GM21367 (cell line): ENCODE data around the gene MIEN1.
"Not testable (repeated sequence)": the region's sequence is repeated elsewhere in the genome, so short reads cannot be mapped to it uniquely, and the experiment has no call there.

Experiments used
- ATAC-seq: cut with Tn5 transposase; IDR thresholded peaks from one replicate; pipeline ENCODE4 v1.9.1; 2021; ENCODE audit not compliant: unreplicated experiment

MIEN1 gene

DNA sequence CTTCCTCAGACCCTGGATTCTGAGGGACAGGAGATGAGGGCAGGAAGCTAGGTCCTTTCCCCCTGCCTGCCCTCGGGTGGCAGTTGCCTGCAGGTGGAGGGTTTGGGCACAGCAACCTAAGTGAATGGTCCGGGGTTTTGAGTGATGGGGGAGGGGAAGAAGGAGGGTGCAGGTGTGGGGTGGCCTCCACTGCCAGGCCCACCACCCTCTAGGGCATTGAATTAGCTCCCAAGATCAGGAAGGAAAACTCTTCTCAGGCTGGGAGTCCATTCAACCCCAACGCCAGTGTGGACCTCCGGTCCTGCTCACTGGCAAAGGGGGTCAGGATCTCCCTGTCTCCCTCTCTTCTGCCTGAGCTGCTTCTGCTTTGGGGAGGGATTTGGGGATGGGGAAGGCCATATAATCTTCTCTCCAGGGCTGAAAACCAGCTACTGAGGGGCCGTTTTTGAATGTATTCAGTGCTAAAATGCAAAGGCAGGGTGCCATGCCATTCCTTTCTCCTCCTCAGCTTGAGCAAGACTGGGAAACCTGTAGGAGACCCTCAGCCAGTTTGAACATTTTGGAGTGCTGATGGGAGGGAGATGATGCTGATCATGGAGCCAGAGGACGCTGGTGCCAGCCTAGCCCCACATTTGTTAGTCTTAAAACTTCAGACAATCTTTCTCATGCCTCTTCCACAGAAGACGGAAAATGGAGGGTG lies 26.2 kb upstream of the MIEN1 start:
- ATAC-seq = no peak

DNA sequence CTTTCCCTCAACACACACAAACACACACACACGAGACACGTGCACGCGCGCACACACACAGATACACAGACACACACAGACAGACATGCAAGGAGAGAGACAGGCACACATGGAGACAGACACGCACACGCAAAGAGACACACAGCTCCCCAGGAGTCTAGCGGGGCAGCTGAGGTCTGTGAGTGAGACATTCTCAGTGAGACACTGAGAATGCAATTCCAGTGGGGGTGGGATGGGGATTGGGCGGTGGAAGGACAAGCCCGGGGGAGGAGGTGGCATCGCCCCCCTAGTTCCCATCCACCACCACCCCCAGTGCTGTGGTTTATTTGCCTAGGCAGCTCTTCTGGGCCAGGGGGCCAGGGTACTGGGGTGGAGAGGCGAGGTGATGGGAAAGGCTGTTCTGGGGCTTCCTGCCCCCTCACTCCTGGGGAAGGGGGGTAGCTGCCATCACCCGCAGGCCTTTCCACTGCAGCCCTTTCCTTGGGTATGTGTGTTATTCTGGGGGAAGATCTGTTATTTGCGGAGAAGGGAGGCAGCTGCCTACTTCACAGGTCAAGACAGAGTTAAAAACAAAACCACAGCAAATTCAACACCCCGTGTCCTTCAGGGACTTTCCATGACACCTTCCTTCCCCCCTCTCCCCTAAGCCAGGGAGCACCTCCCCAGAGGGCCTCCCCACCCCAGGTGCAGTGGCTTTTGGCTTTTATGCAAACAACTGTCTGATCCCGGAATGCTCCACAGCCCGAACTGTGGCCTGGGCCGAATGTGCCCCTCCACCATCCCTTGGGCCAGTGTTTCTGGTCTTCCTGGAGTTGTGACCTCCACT lies 25.4 kb upstream of the MIEN1 start:
- no peak for ATAC-seq

DNA sequence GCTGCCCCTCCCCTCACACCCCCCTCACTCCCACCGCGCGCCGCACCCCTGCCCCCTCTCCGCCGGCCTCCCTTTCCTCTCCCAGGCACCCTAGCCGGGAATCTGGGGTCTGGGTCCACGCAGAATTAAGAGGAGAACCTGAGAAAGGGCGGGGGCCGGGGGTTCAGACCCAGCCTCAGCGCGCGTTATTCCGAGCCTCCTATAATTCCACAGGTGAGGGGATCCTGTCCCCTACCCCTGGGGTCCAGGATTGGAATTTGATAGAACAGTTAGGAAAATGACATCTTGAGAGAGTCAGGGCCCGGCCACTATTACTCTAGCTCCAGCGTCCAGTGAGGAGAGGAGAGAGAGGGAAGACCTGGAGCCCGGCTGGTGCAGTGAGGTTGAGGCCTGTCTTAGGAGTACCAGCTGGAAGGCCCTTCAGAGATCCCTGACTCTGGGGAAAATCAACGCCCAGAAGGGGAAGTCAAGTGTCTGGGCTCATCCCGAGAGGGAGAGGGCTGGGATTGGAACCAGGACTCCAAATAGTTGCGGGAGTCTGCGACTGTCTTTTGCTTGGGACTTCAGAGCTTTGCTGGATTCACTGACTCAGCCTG lies 24.7 kb upstream of the MIEN1 start:
- ATAC-seq = no peak

DNA sequence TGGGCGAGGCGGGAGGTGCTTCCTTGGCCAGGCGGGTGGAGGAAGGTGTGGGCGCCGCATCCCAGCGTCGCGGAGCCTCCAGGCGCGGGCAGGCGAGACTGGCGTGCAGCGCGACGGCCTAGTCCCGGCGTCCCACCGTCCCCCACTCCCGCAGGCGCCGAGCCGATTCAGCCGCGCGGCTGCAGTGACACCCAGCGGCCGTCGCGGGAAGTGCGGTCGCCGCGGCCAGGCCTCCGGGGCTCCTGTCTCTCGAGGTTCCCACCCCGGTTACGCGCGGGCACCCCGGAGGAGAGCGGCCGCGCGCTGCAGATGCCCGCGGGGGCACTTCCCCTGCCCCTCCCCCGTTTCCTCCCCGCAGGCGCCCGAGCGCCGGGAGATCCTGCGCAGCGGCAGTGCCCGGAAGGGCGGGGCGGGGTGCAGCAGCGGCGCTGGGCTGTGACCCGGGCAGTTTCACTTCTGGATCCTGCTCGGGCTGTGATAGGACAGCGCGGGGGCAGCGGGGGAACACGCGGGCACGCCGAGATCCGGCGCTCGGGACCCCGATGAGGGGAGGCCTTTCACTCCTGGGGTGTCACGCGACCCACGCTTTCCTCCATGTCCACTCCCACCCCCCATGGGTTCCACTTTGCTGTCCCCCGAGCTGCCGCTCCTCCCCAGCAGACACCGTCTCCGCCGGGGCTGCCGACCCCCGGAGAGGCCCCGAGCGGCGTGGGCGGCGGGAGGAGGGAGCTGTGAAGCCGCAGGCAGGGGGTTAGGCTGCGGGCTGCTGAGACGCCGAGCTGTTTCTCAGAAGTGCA lies 24.0 kb upstream of the MIEN1 start:
- peak; percentile 52 for ATAC-seq

DNA sequence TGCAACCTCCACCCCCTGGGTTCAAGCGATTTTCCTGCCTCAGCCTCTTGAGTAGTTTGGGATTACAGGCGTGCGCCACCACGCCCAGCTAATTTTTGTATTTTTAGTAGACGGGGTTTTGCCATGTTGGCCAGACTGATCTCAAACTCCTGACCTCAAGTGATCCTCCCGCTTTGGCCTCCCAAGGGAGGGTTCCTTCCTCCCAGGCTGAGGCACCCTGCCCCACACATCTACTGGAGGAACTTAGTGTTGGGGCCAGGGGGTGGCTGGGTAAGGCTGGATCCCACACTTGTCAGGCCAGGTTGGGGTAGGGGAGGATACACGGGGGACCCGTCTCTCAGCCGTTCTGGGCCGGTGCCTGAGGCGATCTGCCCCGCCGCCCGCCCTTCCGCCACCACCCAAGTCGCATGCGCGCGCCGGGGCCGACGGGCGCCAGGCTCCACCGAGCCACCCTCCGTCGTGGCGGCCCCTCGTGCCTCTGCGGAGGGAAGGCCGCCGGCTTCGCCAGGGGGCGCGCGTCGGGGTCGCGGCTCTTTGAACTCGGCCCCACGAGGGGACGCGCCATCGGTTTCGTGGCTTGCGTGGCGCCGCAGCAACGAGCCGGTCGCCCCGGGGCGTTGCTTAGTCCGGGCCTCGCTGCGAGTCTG lies 23.3 kb upstream of the MIEN1 start:
- ATAC-seq = peak; percentile 16

DNA sequence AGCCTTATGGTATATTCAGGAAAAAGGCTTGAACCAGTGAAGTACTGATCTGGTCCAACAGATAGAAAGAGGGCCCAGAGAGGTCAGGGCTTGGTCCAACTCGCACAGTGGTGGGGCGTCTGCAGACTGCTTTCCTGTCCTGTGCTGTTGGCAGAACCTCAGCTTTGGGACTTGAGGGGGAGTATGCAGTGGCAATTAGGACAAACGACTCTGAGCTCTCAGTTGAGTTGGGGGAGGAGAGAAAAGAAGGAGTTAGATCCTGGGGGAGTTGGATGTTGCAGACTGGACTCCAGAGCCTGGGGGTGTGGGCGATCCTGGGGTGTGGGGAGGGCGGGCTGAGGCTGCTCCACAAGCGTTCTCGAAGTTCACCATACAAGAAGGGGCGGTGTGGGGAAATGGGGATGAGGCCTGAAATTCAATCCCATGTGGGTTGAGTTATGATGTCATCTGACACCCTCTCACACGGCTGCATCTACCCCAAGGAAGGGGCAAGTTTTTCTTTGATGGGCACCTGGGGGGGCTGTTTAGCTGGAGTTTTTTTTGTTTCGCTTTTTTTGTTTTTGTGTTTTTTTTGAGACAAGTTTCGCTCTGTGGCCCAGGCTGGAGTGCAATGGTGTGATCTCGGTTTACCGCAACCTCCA lies 22.0 kb upstream of the MIEN1 start:
- no peak for ATAC-seq

DNA sequence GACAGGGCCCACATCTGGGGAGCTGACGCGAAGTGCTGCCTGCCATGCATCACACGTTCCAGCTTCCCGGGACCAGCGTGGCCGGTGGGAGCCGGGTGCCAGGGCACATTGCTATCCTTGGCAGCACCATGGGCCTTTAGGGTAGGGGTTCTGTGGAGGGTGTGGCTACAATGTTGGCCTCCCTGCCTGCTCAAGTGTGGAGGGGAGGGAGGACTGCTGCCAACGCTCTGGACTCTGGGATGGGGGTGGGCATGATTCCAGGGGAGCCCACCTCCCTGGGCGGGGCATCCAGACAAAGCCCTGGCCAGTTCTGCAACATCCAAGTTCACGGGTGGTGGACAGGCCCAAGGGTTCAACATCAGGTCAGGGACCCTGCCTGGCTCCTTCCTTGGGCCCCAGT lies 21.3 kb upstream of the MIEN1 start:
- no peak for ATAC-seq

DNA sequence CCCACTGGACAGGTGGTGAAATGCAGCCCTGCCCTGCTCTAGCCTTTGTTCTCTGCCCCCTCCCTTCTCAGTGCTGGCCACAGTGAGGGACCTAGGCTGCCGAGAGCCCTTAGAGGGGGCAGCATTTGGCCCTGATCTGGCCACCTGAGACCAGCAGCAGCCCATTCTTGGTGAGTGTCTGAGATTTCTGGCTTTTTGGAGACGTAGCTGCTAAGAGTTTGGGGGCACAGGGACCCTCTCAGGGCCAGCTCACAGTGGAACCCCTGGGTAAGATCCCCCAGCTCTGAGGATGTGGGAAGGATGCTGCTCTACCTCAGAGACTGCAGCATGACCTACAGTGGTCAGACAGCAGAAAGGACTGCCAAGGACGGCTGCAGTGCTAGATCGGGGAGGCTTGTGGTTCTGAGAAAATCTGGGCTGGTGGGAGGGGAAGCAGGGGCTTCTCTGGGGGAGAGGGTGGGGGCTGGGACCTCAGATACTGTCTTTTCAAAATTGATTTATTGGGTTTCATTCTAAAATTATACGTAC lies 20.7 kb upstream of the MIEN1 start:
- ATAC-seq = no peak

DNA sequence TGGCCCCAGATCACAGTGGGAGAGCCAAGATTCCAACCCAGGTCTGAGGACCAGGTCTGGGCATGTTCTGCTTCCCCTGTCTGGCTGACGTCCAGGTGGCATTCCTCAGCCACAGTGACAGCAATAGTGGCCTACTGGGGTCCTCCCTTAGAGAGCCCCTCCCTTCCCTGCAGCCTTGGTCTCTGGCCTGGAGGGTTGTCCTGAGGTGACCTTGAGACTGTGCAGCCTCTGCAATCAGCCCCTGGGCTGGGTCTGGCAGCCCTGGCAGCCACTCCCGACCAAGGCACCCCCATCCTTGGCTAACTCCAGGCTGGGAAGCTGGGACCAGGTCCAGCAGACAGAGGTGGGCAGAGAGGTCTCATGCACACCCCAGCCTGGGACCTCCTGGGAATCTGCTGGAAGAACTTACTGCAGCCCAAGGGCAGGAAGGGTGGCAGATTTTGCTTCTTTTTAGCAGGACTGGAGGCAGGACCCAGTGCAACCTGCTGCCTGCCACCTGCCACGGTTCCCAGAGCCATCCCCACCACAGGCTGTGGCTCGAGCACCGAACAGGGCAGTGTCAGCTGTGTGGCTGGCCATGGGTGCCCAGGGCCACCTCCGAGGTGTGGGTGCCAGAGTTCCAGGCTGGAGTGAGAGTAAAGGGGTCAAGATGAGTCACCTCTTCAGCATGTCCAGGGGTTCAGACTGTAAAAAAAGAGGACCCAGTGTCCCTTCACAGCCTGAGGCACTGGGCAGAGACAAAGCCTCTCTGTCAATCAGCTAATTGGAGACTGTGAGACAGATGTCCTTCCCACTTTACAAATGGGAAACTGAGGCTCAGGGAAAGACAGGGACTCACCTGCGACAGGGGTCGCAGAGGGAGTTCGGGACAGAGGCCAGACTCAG lies 20.0 kb upstream of the MIEN1 start:
- ATAC-seq = no peak

DNA sequence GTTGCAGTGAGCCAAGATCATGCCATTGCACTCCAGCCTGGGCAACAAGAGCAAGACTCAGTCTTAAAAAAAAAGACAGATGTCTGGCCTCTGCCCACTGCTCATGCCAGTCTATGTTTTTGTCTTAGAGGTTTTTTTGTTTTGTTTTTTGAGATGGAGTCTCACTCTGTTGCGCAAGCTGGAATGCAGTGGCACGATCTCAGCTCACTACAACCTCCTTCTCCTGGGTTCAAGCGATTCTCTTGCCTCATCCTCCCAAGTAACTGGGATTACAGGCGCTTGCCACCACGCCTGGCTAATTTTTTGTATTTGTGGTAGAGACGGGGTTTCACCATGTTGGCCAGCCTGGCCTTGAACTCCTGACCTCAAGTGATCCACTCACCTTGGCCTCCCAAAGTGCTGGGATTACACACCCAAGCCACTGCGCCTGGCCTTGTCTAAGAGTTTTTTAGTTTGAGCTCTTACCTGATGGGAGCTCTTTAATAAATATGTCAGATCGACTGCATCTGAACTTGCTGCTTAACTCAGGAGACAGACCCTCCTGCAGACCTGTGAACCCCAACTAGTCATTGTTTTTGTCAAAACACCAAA lies 18.2 kb upstream of the MIEN1 start:
- not testable (repeated sequence) for ATAC-seq

DNA sequence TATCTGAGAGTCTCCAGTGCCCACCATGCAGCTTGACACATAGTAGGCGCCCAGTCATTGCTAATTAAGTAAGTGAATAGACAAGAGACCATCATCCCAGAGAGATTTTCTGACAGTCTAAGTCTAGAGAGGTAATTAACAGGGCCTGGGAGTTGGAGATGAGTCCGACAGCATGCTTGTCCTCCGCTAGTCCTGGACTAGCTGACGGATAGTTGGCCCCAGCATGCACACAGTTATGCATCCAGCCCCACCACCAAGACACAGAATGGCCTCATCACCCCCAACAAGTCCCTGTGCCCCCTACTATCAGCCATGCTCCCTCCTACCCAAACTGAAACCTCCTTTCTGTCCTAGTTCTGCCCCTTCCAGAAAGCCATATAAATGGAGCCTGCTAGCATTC lies 17.4 kb upstream of the MIEN1 start:
- ATAC-seq = no peak

DNA sequence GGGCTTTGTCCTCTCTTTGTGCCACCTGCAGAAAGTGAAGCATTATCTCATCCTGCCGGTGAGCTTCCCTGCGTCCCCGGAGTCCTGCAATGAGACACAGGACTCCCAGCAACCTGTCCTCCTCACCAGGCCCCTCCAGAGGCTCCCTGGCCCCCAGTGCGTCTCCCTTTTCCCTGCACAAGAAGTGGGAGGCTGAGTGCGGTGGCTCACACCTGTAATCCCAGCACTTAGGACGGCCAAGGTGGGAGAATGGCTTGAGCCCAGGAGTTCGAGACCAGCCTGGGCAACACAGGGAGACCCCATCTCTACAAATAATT lies 15.8 kb upstream of the MIEN1 start:
- ATAC-seq = no peak

DNA sequence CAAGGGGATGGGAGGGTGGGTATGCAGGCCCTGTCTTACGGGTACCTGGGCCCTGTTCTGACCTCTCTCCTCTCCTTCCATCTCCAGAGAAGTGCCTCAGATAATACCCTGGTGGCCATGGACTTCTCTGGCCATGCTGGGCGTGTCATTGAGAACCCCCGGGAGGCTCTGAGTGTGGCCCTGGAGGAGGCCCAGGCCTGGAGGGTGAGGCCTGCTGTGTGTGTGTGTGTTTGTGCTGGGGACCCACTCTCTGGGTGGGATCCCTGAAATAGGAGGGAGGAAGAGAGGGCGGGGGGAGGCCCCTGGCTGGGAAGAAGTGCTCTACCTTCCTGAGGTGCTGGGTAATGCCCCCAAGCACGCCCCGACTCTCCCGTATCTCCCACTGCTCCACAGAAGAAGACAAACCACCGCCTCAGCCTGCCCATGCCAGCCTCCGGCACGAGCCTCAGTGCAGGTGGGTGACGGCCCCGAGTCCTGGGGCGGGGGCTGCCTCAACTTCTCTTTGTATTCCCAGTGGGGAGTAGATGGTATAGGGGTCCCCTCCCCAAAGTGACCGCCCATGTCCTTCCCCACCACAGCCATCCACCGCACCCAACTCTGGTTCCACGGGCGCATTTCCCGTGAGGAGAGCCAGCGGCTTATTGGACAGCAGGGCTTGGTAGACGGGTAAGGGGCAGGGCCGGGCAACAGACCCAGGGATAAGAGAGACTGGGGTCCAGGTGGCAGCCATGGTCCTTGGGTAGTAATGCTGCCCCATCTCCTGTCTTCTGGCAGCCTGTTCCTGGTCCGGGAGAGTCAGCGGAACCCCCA lies 15.2 kb upstream of the MIEN1 start:
- no peak for ATAC-seq

DNA sequence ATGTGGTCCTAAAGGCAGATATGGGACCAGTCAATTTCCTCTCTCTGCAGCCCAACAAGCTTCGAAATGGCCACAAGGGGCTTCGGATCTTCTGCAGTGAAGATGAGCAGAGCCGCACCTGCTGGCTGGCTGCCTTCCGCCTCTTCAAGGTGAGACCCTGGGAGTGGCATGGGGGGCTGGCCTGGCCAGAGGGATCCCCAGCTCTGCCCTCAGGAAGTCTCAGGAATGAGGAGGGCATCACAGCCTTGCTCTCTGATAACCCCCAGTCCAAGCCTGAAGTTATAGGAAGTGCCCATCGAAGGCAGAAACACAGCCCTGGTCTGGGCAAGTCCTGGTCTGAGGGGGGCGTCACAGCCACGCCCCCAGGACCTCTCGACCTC lies 14.5 kb upstream of the MIEN1 start:
- ATAC-seq = no peak

DNA sequence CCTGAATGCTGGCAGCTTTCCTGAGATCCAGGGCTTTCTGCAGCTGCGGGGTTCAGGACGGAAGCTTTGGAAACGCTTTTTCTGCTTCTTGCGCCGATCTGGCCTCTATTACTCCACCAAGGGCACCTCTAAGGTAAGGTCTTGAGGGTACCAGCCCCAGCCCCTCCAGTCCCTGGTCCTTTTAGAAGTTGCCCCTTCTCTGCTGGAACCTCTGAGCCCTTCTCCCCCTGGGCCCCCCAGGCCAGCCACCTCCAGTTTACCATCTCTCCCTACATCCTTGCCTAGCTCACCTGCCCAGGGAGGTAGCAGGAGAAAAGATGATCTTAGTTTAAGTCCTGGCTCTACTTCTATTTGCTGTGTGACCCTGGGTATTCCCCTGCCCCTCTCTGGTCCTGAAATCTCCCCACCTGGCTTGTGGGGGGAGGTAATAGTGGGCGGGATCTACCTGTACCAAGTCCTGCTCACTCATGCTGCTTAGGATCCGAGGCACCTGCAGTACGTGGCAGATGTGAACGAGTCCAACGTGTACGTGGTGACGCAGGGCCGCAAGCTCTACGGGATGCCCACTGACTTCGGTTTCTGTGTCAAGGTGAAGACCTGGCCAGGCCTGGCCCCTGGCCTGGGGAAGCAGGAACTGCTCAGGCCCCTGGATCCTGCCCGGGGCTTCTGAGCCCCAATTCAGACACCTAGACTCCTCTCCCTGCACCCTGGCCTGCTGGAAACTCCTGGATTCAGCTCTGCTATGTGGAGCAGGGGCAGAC lies 13.9 kb upstream of the MIEN1 start:
- no peak for ATAC-seq

DNA sequence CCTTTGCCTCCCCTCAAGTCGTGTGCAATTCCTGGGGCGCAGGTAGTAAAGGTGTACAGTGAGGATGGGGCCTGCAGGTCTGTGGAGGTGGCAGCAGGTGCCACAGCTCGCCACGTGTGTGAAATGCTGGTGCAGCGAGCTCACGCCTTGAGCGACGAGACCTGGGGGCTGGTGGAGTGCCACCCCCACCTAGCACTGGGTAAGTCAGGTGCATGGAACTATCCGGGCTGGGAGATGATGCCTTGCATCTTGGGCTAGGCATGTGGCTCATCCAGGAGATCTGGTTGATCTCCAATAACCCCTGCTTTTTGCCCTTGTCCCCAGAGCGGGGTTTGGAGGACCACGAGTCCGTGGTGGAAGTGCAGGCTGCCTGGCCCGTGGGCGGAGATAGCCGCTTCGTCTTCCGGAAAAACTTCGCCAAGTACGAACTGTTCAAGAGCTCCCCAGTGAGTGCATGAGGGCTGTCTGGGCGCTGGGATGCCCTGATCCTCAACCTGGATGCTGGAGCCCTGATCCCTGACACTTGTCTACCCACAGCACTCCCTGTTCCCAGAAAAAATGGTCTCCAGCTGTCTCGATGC lies 12.6 kb upstream of the MIEN1 start:
- ATAC-seq = no peak
